Trophoblast cell (in vitro differentiated cells and primary cell): ENCODE results near the gene NME7.
"Not testable (repeated sequence)": the region's sequence is repeated elsewhere in the genome, so short reads cannot be mapped to it uniquely, and the experiment has no call there.

Experiments used
- DNase-seq, 2 donors: peaks; one replicate each; pipeline ENCODE4 v3.0.0-alpha.2; 2016
- H2AFZ ChIP-seq: 2 replicates; pipeline ENCODE4 v1.6.1; 2013; ENCODE audit warnings: low read length, moderate library complexity, mild to moderate bottlenecking; ENCODE audit not compliant: insufficient read depth, poor library complexity
- H2AK5ac ChIP-seq: 2 replicates; pipeline ENCODE4 v1.6.1; 2013; ENCODE audit warnings: mild to moderate bottlenecking, low read length
- H2BK120ac ChIP-seq: 2 replicates; pipeline ENCODE4 v1.6.1; 2013; ENCODE audit warnings: low read length, mild to moderate bottlenecking, moderate library complexity; ENCODE audit not compliant: insufficient read depth, poor library complexity
- H2BK12ac ChIP-seq: 2 replicates; pipeline ENCODE4 v1.6.1; 2013; ENCODE audit warnings: mild to moderate bottlenecking, low read length, moderate library complexity
- H2BK5ac ChIP-seq: 2 replicates; pipeline ENCODE4 v1.6.1; 2013; ENCODE audit warnings: low read length, low read depth, moderate library complexity, mild to moderate bottlenecking; ENCODE audit not compliant: poor library complexity
- H3K14ac ChIP-seq: 2 replicates; pipeline ENCODE4 v1.6.1; 2013; ENCODE audit warnings: mild to moderate bottlenecking, low read length
- H3K18ac ChIP-seq: 2 replicates; pipeline ENCODE4 v1.6.1; 2013; ENCODE audit warnings: mild to moderate bottlenecking, low read length
- H3K23ac ChIP-seq: 2 replicates; pipeline ENCODE4 v1.6.1; 2013; ENCODE audit warnings: low read length
- H3K27ac ChIP-seq: 2 replicates; pipeline ENCODE4 v1.5.1; 2013; ENCODE audit warnings: low read depth, mild to moderate bottlenecking, inconsistent platforms, low read length, moderate library complexity
- H3K27me3 ChIP-seq: 2 replicates; pipeline ENCODE4 v1.6.1; 2013; ENCODE audit warnings: inconsistent platforms, mild to moderate bottlenecking, low read length, moderate library complexity; ENCODE audit not compliant: insufficient read depth
- H3K36me3 ChIP-seq, 2 experiments: 1 replicate in 1 of 2; 2 replicates in 1 of 2; pipeline ENCODE4 v1.6.1; 2013; ENCODE audit warnings: low read length in 2 of 2, mild to moderate bottlenecking in 2 of 2, moderate library complexity in 1 of 2; ENCODE audit not compliant: insufficient read depth in 2 of 2, control insufficient read depth in 1 of 2
- H3K4ac ChIP-seq: 2 replicates; pipeline ENCODE4 v1.6.1; 2013; ENCODE audit warnings: low read depth, mild to moderate bottlenecking, low read length, moderate library complexity
- H3K4me1 ChIP-seq, 2 experiments: 1 replicate in 1 of 2; 2 replicates in 1 of 2; pipeline ENCODE4 v1.6.1; 2013; ENCODE audit warnings: low read length in 2 of 2, mild to moderate bottlenecking in 2 of 2, moderate library complexity in 1 of 2; ENCODE audit not compliant: insufficient read depth in 2 of 2, control insufficient read depth in 1 of 2
- H3K4me2 ChIP-seq: 2 replicates; pipeline ENCODE4 v1.6.1; 2013; ENCODE audit warnings: inconsistent platforms, mild to moderate bottlenecking, low read length, moderate library complexity
- H3K4me3 ChIP-seq: 2 replicates; pipeline ENCODE4 v1.5.1; 2013; ENCODE audit warnings: mild to moderate bottlenecking, low read depth, low read length, inconsistent platforms
- H3K79me1 ChIP-seq: one replicate; pipeline ENCODE4 v1.6.1; 2013; ENCODE audit warnings: low read length
- H3K79me2 ChIP-seq: 2 replicates; pipeline ENCODE4 v1.6.1; 2013; ENCODE audit warnings: low read length, mild to moderate bottlenecking; ENCODE audit not compliant: control insufficient read depth, insufficient read depth, poor library complexity
- H3K9ac ChIP-seq: 2 replicates; pipeline ENCODE4 v1.6.1; 2013; ENCODE audit warnings: mild to moderate bottlenecking, low read length
- H3K9me3 ChIP-seq: 2 replicates; pipeline ENCODE4 v1.6.1; 2013; ENCODE audit warnings: low read depth, mild to moderate bottlenecking, control low read depth, inconsistent platforms, low read length; ENCODE audit not compliant: insufficient read depth
- H4K12ac ChIP-seq: 2 replicates; pipeline ENCODE4 v1.6.1; 2013; ENCODE audit warnings: low read depth, mild to moderate bottlenecking, low read length, moderate library complexity
- H4K8ac ChIP-seq: 2 replicates; pipeline ENCODE4 v1.6.1; 2013; ENCODE audit warnings: low read depth, mild to moderate bottlenecking, low read length, moderate library complexity
- H4K91ac ChIP-seq: one replicate; pipeline ENCODE4 v1.6.1; 2013; ENCODE audit warnings: low read depth, mild to moderate bottlenecking, low read length, moderate library complexity
- WGBS: extraction: QIAGEN DNeasy Blood & Tissue Kit; methylation state at CpG from one replicate; pipeline ENCODE4 v1.1.7; 2013; ENCODE audit warnings: missing lambda C conversion rate; ENCODE audit not compliant: insufficient read length, insufficient coverage; ENCODE audit errors: extremely low coverage; 5-methylcytosine and 5-hydroxymethylcytosine counted together

NME7 gene

GRCh38 chr1:169287280-169287679 is 80.3 kb downstream of the NME7 start:
- Histone ChIP-seq H3K79me2 (no peaks in the 10 kb centered on the region), H3K14ac (no peak overlapping the region), H3K27ac (no peak overlapping the region), H3K18ac (no peak overlapping the region), H3K9ac (no peak overlapping the region), H2AFZ (no peak overlapping the region), H4K91ac (no peak overlapping the region), H3K79me1 (no peaks in the 10 kb centered on the region), H2BK12ac (no peak overlapping the region), H3K9me3 (no peaks in the 10 kb centered on the region), H4K12ac (no peak overlapping the region), H2AK5ac (no peak overlapping the region), H3K4me1 (peaks cover 0 to 2% of the 10 kb centered on the region in 2 experiments), H2BK120ac (no peak overlapping the region), H3K4me2 (no peak overlapping the region), H2BK5ac (no peak overlapping the region), H3K23ac (no peak overlapping the region), H3K4ac (no peak overlapping the region), H3K36me3 (no peaks in the 10 kb centered on the region), H4K8ac (no peak overlapping the region), H3K27me3 (no peaks in the 10 kb centered on the region), H3K4me3 (no peak overlapping the region)
- no CpG with 5 or more reads among the region's 1 CpG for WGBS
- DNase-seq, result no peak

GRCh38 chr1:169281562-169281961 is 86.0 kb downstream of the NME7 start:
- H3K27ac ChIP-seq, H3K14ac ChIP-seq, H2BK12ac ChIP-seq, H3K23ac ChIP-seq, H3K4me3 ChIP-seq, H3K4ac ChIP-seq, H3K36me3 ChIP-seq, H4K12ac ChIP-seq, H3K9ac ChIP-seq, H3K4me1 ChIP-seq, H4K91ac ChIP-seq, H2AFZ ChIP-seq, H2BK120ac ChIP-seq, H2AK5ac ChIP-seq, H3K4me2 ChIP-seq, H3K79me1 ChIP-seq, H3K79me2 ChIP-seq, H4K8ac ChIP-seq, H3K18ac ChIP-seq, H2BK5ac ChIP-seq, H3K9me3 ChIP-seq, DNase-seq, H3K27me3 ChIP-seq: not testable (repeated sequence)
- WGBS, result no CpG with 5 or more reads among the region's 4 CpGs

GRCh38 chr1:169271098-169271497 is 96.5 kb downstream of the NME7 start:
- H3K4me2 ChIP-seq, result no peak overlapping the region
- H3K9me3 ChIP-seq, result no peaks in the 10 kb centered on the region
- H3K79me2 ChIP-seq, result no peaks in the 10 kb centered on the region
- H2AFZ ChIP-seq, result no peak overlapping the region
- H3K79me1 ChIP-seq, result no peaks in the 10 kb centered on the region
- H2AK5ac ChIP-seq, result no peak overlapping the region
- no peak overlapping the region for H4K12ac ChIP-seq
- no peak overlapping the region for H3K9ac ChIP-seq
- H3K36me3 ChIP-seq, result no peaks in the 10 kb centered on the region
- no peak overlapping the region for H4K91ac ChIP-seq
- no peak overlapping the region for H3K18ac ChIP-seq
- no peak overlapping the region for H3K4ac ChIP-seq
- H3K27ac ChIP-seq, result no peak overlapping the region
- H2BK120ac ChIP-seq, result no peak overlapping the region
- no peaks in the 10 kb centered on the region for H3K4me1 ChIP-seq
- no peak overlapping the region for H3K14ac ChIP-seq
- H2BK12ac ChIP-seq, result no peak overlapping the region
- no CpG with 5 or more reads among the region's 2 CpGs for WGBS
- H2BK5ac ChIP-seq, result no peak overlapping the region
- H3K4me3 ChIP-seq, result no peak overlapping the region
- H3K23ac ChIP-seq, result no peak overlapping the region
- DNase-seq, result no peak
- H4K8ac ChIP-seq, result no peak overlapping the region
- no peaks in the 10 kb centered on the region for H3K27me3 ChIP-seq

GRCh38 chr1:169266133-169266532 is 101.5 kb downstream of the NME7 start:
- Histone ChIP-seq H3K9me3 (peaks cover 2% of the 10 kb centered on the region), H3K23ac (no peak overlapping the region), H4K12ac (no peak overlapping the region), H3K27me3 (no peaks in the 10 kb centered on the region), H3K18ac (no peak overlapping the region), H3K4me1 (no peaks in the 10 kb centered on the region), H3K4me3 (no peak overlapping the region), H3K36me3 (peaks cover 0 to 4% of the 10 kb centered on the region in 2 experiments), H4K91ac (no peak overlapping the region), H3K14ac (no peak overlapping the region), H2BK120ac (no peak overlapping the region), H2BK5ac (no peak overlapping the region), H3K79me1 (no peaks in the 10 kb centered on the region), H3K9ac (no peak overlapping the region), H3K4ac (no peak overlapping the region), H2AK5ac (no peak overlapping the region), H3K79me2 (no peaks in the 10 kb centered on the region), H2AFZ (no peak overlapping the region), H3K4me2 (no peak overlapping the region), H4K8ac (no peak overlapping the region), H2BK12ac (no peak overlapping the region), H3K27ac (no peak overlapping the region)
- no CpG with 5 or more reads among the region's 1 CpG for WGBS
- DNase-seq, result no peak
